Ishikawa (cell line): ENCODE measurements around the gene FGF14.
A peak's percentile ranks its signal among the peaks of the same experiment; 100 is the strongest.

Experiments used
- CEBPB ChIP-seq: IDR thresholded peaks from 2 replicates; pipeline ENCODE4 v1.6.1; 2012
- CREB1 ChIP-seq: IDR thresholded peaks from 2 replicates; pipeline ENCODE4 v1.6.1; 2012; ENCODE audit warnings: low read depth
- EGR1 ChIP-seq: IDR thresholded peaks from 2 replicates; pipeline ENCODE4 v1.6.1; 2012
- EP300 ChIP-seq: IDR thresholded peaks from 2 replicates; pipeline ENCODE4 v1.6.1; 2012; ENCODE audit warnings: borderline replicate concordance
- FOXM1 ChIP-seq: IDR thresholded peaks from 2 replicates; pipeline ENCODE4 v1.6.1; 2012; ENCODE audit warnings: low read depth, borderline replicate concordance
- NFIC ChIP-seq: IDR thresholded peaks from 2 replicates; pipeline ENCODE4 v1.6.1; 2012
- RAD21 ChIP-seq: IDR thresholded peaks from 2 replicates; pipeline ENCODE4 v1.6.1; 2012; ENCODE audit warnings: low read depth
- TAF1 ChIP-seq: IDR thresholded peaks from 2 replicates; pipeline ENCODE4 v1.6.1; 2012; ENCODE audit warnings: low read depth, mild to moderate bottlenecking
- TCF12 ChIP-seq: IDR thresholded peaks from 2 replicates; pipeline ENCODE4 v1.6.1; 2012; ENCODE audit warnings: low read depth
- TEAD4 ChIP-seq: IDR thresholded peaks from 2 replicates; pipeline ENCODE4 v1.6.1; 2012
- YY1 ChIP-seq: IDR thresholded peaks from 2 replicates; pipeline ENCODE4 v1.6.1; 2012; ENCODE audit warnings: low read depth
- ZBTB7A ChIP-seq: IDR thresholded peaks from 2 replicates; pipeline ENCODE4 v1.6.1; 2012; ENCODE audit warnings: low read depth
- TF ChIP-seq, protein P1 (sequence below): IDR thresholded peaks from 2 replicates; pipeline ENCODE4 v1.6.1; 2012
- TF ChIP-seq, protein P2 (sequence below): IDR thresholded peaks from 2 replicates; pipeline ENCODE4 v1.6.1; 2012; ENCODE audit warnings: low read depth, mild to moderate bottlenecking
- TF ChIP-seq, protein P3 (sequence below): IDR thresholded peaks from 2 replicates; pipeline ENCODE4 v1.6.1; 2012

FGF14 gene

DNA sequence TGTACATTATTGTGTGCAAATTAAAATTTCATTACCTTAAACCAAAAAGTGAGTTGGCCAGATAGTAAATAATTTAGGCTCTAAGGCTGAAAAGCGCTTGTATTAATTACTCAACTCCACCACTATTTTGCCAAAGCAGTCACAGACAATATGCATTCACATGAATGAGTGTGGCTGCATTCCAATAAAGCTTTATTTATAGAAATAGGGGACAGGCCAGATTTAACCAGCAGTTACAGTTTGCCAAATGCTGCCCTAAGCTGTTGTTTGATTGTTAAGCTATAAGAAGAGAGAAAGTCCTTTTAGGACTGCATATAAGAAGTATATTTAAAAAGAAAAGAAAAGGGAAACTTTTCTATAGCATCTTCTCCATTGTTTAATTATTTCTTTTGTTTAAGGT is 606.8 kb downstream of the FGF14 start:
- TF ChIP-seq CREB1 (no peak), NFIC (no peak), TCF12 (no peak), RAD21 (no peak), CEBPB (no peak), TAF1 (no peak), TEAD4 (no peak), ZBTB7A (no peak)
- TF ChIP-seq, protein P1, sequence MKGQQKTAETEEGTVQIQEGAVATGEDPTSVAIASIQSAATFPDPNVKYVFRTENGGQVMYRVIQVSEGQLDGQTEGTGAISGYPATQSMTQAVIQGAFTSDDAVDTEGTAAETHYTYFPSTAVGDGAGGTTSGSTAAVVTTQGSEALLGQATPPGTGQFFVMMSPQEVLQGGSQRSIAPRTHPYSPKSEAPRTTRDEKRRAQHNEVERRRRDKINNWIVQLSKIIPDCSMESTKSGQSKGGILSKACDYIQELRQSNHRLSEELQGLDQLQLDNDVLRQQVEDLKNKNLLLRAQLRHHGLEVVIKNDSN, result no peak
- TF ChIP-seq, protein P2, sequence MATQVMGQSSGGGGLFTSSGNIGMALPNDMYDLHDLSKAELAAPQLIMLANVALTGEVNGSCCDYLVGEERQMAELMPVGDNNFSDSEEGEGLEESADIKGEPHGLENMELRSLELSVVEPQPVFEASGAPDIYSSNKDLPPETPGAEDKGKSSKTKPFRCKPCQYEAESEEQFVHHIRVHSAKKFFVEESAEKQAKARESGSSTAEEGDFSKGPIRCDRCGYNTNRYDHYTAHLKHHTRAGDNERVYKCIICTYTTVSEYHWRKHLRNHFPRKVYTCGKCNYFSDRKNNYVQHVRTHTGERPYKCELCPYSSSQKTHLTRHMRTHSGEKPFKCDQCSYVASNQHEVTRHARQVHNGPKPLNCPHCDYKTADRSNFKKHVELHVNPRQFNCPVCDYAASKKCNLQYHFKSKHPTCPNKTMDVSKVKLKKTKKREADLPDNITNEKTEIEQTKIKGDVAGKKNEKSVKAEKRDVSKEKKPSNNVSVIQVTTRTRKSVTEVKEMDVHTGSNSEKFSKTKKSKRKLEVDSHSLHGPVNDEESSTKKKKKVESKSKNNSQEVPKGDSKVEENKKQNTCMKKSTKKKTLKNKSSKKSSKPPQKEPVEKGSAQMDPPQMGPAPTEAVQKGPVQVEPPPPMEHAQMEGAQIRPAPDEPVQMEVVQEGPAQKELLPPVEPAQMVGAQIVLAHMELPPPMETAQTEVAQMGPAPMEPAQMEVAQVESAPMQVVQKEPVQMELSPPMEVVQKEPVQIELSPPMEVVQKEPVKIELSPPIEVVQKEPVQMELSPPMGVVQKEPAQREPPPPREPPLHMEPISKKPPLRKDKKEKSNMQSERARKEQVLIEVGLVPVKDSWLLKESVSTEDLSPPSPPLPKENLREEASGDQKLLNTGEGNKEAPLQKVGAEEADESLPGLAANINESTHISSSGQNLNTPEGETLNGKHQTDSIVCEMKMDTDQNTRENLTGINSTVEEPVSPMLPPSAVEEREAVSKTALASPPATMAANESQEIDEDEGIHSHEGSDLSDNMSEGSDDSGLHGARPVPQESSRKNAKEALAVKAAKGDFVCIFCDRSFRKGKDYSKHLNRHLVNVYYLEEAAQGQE, result no peak

DNA sequence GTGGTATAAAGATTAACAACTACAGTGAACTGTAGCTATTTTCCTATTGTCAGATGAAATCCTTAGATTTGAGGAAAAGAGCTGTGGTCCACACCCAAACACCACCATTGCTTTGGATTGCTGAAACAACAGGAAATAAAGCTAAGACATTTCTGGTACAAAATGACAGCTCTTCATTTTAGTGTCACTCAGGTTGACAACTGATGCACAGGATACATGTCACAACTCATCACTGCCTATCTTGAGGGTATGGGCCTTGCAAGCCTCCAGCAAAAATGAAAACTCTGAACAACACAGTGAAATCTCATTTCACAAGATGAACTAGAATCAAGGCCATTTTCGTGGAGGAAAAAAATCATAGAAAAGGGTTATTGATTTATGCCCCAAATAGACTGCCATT is 609.7 kb downstream of the FGF14 start:
- TF ChIP-seq TCF12, result no peak
- TF ChIP-seq YY1, result no peak
- no peak for TF ChIP-seq RAD21
- no peak for TF ChIP-seq CEBPB
- TF ChIP-seq CREB1, result no peak
- TF ChIP-seq EGR1, result no peak
- TF ChIP-seq, protein P3, sequence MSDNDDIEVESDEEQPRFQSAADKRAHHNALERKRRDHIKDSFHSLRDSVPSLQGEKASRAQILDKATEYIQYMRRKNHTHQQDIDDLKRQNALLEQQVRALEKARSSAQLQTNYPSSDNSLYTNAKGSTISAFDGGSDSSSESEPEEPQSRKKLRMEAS, result no peak
- no peak for TF ChIP-seq ZBTB7A
- TF ChIP-seq, protein P1, result no peak
- TF ChIP-seq FOXM1, result no peak
- TF ChIP-seq NFIC, result no peak
- no peak for TF ChIP-seq TAF1
- TF ChIP-seq EP300, result no peak

DNA sequence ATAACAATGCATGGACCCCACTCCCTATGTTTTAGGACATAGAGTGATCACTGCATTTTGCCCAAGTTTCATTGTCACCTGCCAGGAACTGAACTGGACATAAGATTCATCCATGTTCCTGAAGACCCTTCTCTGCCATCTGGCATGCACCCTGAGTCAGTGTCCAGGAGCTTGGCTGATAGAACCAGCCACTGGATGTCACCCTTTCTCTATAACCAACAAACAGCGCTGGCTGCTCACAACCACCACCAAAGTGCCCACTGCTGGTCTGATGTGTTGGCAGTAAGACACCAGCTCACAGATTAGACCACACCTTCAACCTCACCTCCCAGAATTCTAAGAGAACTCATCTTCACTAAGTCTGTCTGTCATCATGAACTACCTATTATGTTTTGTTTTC is 616.0 kb downstream of the FGF14 start:
- no peak for TF ChIP-seq CEBPB
- no peak for TF ChIP-seq EGR1
- TF ChIP-seq RAD21, result peak; percentile 36
- TF ChIP-seq, protein P1, result no peak
- no peak for TF ChIP-seq EP300
- TF ChIP-seq NFIC, result no peak
- no peak for TF ChIP-seq CREB1
- no peak for TF ChIP-seq ZBTB7A

DNA sequence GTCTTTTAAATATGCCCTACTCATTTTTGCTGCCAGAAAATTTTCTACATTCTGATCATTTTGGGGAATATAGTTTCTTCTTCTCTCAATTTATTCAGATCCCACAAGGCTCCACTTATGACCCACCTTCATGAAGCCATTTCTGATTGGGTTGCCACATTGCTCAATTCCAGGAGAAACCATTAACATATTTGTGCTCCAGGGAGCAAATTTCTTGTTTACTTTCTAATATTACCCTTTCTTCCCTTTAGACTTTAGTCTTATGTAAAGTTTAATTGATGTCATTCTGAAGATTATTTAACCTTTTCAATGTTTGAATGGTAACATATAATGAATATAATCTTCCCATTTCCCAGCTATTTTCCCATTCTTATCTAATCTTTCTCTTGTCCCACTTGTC is 617.5 kb downstream of the FGF14 start:
- TF ChIP-seq, protein P3, result no peak
- TF ChIP-seq NFIC, result no peak
- TF ChIP-seq EP300, result no peak
- TF ChIP-seq TCF12, result no peak
- no peak for TF ChIP-seq RAD21
- TF ChIP-seq, protein P2, result no peak
- TF ChIP-seq CREB1, result no peak
- no peak for TF ChIP-seq FOXM1

DNA sequence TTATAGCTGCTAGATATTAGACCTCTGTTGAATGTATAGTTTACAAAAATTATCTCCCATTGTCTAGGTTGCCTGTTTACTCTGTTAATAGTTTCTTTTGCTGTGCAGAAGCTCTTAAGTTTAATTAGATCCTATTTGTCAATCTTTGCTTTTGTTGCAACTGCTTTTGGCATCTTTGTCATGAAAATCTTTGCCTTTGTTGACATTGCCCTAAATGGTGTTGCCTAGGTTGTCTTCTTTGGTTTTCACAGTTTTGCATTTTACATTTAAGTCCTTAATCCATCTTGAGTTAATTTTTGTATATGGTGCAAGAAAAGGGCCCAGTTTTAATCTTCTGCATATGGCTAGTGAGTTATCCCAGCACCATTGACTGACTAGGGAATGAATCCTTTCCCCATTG is 618.3 kb downstream of the FGF14 start:
- no peak for TF ChIP-seq RAD21
- no peak for TF ChIP-seq TAF1
- TF ChIP-seq, protein P1, result no peak
- no peak for TF ChIP-seq CREB1
- no peak for TF ChIP-seq FOXM1
- TF ChIP-seq CEBPB, result no peak
- no peak for TF ChIP-seq ZBTB7A
- TF ChIP-seq NFIC, result no peak
- no peak for TF ChIP-seq EGR1
- no peak for TF ChIP-seq EP300
- TF ChIP-seq TCF12, result no peak
- TF ChIP-seq, protein P3, result no peak
- TF ChIP-seq, protein P2, result no peak
- no peak for TF ChIP-seq TEAD4
